ENCODE measurements around the gene SYNE2. TPM values are rescaled to one million over a fixed set of nuclear protein-coding genes. Genes with fewer than 3 reads are reported as not detected.

SYNE2 gene
- total RNA-seq, 4 donors from 2014 or later, result 136 to 323 (median 215) TPM

DNA sequence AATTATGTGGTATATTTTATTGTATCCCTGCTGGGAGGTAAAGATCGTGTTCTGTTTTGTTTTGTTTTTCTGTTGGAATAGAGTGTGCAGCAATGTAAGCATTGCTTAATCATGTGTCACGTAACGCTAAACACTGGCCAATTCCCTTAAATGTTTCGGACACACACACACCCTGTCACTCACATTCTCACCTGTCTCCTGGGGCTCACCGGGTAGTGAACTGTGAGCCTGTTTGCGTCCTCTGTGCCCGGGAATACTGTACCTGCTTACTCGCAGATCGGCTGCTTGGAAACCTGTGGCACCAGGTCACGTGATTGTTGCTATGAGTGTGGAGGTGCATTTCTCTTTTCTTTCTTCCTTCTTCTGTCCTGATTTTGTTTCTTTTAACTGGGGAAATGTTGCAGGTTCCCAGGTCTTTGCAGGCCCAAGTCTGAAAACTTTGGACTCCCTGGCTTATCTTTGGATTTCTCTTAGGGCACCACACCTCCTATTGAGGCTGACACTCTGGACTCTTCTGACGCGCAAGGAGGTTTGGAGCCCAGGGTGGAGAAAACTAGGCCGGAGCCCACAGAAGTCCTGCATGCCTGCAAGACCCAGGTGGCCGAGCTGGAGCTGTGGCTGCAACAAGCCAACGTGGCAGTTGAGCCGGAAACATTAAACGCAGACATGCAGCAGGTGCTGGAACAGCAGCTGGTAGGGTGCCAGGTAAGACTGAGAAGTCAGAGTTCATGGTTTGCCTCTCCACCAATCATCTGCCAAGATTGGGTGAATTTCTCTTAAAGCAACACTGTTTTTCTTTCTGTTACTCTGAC lies 260.3 kb downstream of the SYNE2 start:
- TF ChIP-seq, protein P1, sequence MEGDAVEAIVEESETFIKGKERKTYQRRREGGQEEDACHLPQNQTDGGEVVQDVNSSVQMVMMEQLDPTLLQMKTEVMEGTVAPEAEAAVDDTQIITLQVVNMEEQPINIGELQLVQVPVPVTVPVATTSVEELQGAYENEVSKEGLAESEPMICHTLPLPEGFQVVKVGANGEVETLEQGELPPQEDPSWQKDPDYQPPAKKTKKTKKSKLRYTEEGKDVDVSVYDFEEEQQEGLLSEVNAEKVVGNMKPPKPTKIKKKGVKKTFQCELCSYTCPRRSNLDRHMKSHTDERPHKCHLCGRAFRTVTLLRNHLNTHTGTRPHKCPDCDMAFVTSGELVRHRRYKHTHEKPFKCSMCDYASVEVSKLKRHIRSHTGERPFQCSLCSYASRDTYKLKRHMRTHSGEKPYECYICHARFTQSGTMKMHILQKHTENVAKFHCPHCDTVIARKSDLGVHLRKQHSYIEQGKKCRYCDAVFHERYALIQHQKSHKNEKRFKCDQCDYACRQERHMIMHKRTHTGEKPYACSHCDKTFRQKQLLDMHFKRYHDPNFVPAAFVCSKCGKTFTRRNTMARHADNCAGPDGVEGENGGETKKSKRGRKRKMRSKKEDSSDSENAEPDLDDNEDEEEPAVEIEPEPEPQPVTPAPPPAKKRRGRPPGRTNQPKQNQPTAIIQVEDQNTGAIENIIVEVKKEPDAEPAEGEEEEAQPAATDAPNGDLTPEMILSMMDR (IDR thresholded peaks at IDR 0.05; ENCODE audit: low read depth), result no peak

DNA sequence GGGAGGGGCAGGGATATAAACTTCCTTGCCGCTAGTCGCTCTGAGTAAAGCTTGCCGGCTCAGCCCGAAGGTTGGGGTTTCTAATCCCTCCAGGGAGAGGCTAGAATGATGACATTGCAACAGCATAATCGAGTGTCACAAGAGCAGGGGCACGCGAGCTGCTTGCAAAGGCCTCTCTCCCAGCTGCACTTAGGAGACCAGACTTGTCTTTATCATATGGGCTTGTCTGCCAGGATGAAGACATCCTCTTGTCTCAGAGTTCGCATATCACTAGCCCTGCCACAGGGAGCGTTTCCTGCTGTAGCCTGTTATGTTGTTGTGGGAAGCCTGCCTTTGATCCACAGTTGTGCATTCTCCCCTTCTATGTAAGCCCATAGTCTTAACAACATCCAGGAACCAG lies 261.4 kb downstream of the SYNE2 start:
- TF ChIP-seq, protein P1 (IDR thresholded peaks at IDR 0.05; ENCODE audit: low read depth), result no peak

DNA sequence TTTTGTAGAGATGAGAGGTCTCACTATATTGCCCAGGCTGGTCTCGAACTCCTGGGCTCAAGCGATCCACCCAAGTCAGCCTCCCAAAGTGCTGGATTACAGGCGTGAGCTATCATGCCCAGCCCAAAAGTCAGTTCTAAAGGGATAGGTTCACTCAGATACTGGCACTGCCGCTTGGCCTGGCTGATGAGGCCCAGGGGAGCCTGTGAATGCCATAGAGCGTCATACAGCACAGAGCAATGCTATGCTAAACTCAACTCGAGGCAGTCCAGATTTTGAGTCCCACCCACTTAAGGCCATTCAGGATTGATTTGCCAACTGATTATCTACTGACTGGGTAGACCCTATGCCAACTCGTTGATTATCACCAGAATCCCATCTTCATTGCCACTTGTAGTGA lies 262.0 kb downstream of the SYNE2 start:
- TF ChIP-seq, protein P1 (IDR thresholded peaks at IDR 0.05; ENCODE audit: low read depth), result no peak

DNA sequence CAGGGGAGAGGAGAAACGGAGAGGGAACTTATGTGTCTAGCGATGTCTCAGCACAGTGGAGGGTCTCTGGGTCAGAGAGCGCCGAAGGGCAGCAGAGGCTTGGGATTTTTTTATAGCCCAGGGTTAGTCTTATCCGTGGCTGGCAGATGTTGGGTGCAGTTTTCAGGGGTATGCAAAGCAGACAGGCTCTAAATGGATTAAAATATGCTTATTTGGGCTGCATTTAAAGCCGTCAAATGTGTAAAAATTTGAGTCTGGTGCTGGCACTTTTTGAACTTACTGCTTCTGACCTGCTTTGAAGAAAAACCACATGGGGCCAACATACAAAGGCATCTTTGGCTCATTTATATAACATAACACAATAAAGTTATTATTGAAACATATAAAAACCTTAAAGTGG lies 262.6 kb downstream of the SYNE2 start:
- TF ChIP-seq, protein P1 (IDR thresholded peaks at IDR 0.05; ENCODE audit: low read depth), result no peak

DNA sequence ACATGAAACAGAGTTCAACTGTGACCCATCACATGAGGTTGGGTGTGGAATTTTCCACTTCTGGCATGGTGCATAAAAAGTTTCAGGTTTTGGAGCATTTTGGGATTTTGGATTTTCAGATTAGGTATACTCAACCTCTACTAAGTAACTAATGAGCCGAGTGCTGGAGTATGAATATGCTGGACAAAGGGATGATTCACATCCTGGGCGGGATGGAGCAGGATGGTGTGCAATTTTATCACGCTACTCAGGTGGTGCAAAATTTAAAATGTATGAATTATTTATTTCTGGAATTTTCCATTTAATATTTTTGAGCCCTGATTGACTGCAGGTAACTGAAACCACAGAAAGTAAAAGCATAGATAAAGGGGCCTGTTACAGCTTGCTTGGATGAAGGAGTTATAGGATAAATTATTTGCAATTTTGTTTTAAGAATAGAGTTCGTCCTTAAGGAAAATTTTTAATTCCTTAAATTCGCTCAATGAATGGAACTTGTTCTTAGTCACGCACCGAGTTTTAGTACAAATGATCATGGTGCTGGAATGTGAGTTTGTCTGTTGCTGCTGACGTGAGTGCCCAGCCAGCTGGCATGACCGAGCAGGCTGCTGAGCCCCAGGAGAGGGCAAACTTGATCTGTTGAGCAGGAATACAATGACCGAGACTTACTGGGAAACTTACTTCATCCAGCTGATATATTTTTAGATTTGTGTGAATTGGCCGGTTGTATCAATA lies 265.0 kb downstream of the SYNE2 start:
- TF ChIP-seq, protein P1 (IDR thresholded peaks at IDR 0.05; ENCODE audit: low read depth), result no peak

DNA sequence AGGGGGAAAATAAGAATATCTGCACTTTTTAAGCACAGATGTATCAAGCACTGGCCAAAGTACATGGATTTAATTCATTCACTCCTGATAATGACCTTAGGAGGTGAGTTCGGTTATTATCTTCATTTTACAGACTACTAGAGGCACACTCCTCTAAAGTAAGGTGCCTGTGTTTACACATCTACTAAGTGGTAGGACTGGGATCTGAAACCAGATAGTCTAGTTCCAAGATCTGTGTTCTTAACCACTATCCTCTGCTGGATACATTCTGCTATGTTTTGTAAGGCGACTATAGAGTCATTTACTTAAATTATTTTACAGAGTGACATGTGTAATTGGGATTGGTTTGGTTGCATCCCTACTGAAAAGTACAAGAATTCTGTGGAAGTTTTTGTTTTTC lies 266.1 kb downstream of the SYNE2 start:
- TF ChIP-seq, protein P1 (IDR thresholded peaks at IDR 0.05; ENCODE audit: low read depth), result no peak

DNA sequence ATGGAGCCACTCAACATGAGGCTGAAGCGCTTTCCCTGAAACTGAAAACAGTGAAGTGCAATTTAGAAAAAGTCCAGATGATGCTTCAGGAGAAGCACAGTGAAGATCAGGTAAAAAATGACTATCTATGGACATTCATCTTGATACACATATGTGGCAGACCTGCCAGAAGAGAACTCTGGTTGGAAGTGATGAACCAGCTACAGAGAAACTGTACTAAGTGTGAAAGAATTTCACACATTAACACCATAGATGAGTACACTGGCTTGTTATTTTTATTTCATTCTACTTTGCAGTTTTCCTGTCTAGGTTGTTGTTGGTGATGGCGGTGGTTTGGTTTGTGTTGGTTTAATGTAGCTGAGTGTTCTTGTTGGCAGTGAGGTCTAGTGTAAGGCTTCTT lies 266.7 kb downstream of the SYNE2 start:
- TF ChIP-seq, protein P1 (IDR thresholded peaks at IDR 0.05; ENCODE audit: low read depth), result no peak
